ENCODE data around the gene BTBD9. TPM values are rescaled to one million over a fixed set of nuclear protein-coding genes. Genes with fewer than 3 reads are reported as not detected.

Gene BTBD9
- total RNA-seq, 1 experiment from 2014 or later, result 10.8 TPM

- no peak for DNase-seq
- Histone ChIP-seq H4K20me1 (ENCODE audit: insufficient read depth) (no peaks in the 10 kb centered on the region), H3K9me2 (ENCODE audit: insufficient read depth) (0 out of 2 replicates have a peak, but pooled peaks cover 5% of the 10 kb centered on the region), H3K4me1 (replicated peaks; ENCODE audit: insufficient read depth) (no peaks in the 10 kb centered on the region), H3K79me2 (ENCODE audit: low read depth) (no peaks in the 10 kb centered on the region), H3K36me3 (ENCODE audit: low read depth) (no peaks in the 10 kb centered on the region), H3F3A (ENCODE audit: insufficient read depth, low read depth) (no peaks in the 10 kb centered on the region), H3K4me3 (no peak overlapping the region), H3K9me3 (ENCODE audit: insufficient read depth, low read depth) (no peaks in the 10 kb centered on the region), H3K27me3 (ENCODE audit: insufficient read depth, low read depth) (no peaks in the 10 kb centered on the region), H3K4me2 (no peak overlapping the region), H2AFZ (no peak overlapping the region), H3K27ac (no peak overlapping the region)
- POLR2A ChIA-PET (ENCODE audit: unreplicated experiment), result no interaction called here
- intact Hi-C loops (cut with micrococcal nuclease; ENCODE audit: unreplicated experiment), result loop anchor here (2.0 to 10.0 kb wide), 2 partner anchors 877 to 1553 kb away; partner anchors contain the start of gene MDGA1
- TF ChIP-seq CTCF (conservative IDR thresholded peaks at IDR 0.05), result no peak
- no peak for TF ChIP-seq EZH2 (IDR thresholded peaks at IDR 0.05; ENCODE audit: low read depth)
- CTCF ChIA-PET, result no interaction called here
- no TSS peak for BruUV-seq (replicated peaks)
Measured at GRCh38 chr6:38572186-38572813, 67.4 kb downstream of the BTBD9 start.

- no peak overlapping the region for H3K4me2 ChIP-seq
- H2AFZ ChIP-seq, result no peak overlapping the region
- H3K9me3 ChIP-seq (ENCODE audit: insufficient read depth, low read depth), result no peaks in the 10 kb centered on the region
- H3K36me3 ChIP-seq (ENCODE audit: low read depth), result no peaks in the 10 kb centered on the region
- no peaks in the 10 kb centered on the region for H3K27me3 ChIP-seq (ENCODE audit: insufficient read depth, low read depth)
- no peak for DNase-seq
- H3K79me2 ChIP-seq (ENCODE audit: low read depth), result no peaks in the 10 kb centered on the region
- intact Hi-C loops (cut with micrococcal nuclease; ENCODE audit: unreplicated experiment), result loop anchor here (2.0 to 10.0 kb wide), 2 partner anchors 877 to 1553 kb away; partner anchors contain the start of gene MDGA1
- H3K9me2 ChIP-seq (ENCODE audit: insufficient read depth), result 0 out of 2 replicates have a peak, but pooled peaks cover 5% of the 10 kb centered on the region
- ChIA-PET CTCF (interaction anchor here (0.6 kb wide), 1 partner anchor 1160 kb away, joined by 3 read pairs; no protein-coding TSS in a partner anchor), POLR2A (ENCODE audit: unreplicated experiment) (no interaction called here)
- H3K4me1 ChIP-seq (replicated peaks; ENCODE audit: insufficient read depth), result no peaks in the 10 kb centered on the region
- TF ChIP-seq EZH2 (IDR thresholded peaks at IDR 0.05; ENCODE audit: low read depth), result no peak
- TF ChIP-seq CTCF (conservative IDR thresholded peaks at IDR 0.05), result no peak
- BruUV-seq (replicated peaks), result no TSS peak
- H3K4me3 ChIP-seq, result no peak overlapping the region
- no peaks in the 10 kb centered on the region for H3F3A ChIP-seq (ENCODE audit: insufficient read depth, low read depth)
- no peaks in the 10 kb centered on the region for H4K20me1 ChIP-seq (ENCODE audit: insufficient read depth)
- no peak overlapping the region for H3K27ac ChIP-seq
Measured at GRCh38 chr6:38571721-38572120, 68.0 kb downstream of the BTBD9 start.

DNA sequence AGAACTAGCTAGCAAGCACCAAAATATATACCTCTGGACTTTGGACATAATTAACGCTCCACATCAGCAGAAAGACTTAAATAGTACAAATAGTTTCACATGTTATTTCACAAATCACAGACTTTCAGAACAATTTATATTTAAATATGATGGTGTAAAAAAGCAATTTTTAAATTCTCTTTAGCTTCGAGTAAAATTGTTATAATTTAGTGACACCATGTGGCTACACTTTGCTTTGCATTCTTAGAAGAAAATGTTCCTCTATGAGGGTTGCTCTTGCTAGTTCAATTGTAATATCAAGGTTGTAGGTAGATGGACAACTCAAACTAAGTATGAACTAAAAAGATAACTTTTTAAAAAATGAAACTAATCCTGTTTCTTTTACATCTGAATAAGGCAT, 69.0 kb downstream of the BTBD9 start:
- Histone ChIP-seq H3F3A (ENCODE audit: insufficient read depth, low read depth) (no peaks in the 10 kb centered on the region), H2AFZ (no peak overlapping the region), H4K20me1 (ENCODE audit: insufficient read depth) (no peaks in the 10 kb centered on the region), H3K9me3 (ENCODE audit: insufficient read depth, low read depth) (no peaks in the 10 kb centered on the region), H3K27ac (no peak overlapping the region), H3K4me2 (no peak overlapping the region), H3K27me3 (ENCODE audit: insufficient read depth, low read depth) (no peaks in the 10 kb centered on the region), H3K4me1 (replicated peaks; ENCODE audit: insufficient read depth) (no peaks in the 10 kb centered on the region), H3K9me2 (ENCODE audit: insufficient read depth) (0 out of 2 replicates have a peak, but pooled peaks cover 5% of the 10 kb centered on the region), H3K4me3 (no peak overlapping the region), H3K36me3 (ENCODE audit: low read depth) (no peaks in the 10 kb centered on the region), H3K79me2 (ENCODE audit: low read depth) (no peaks in the 10 kb centered on the region)
- DNase-seq, result no peak
- TF ChIP-seq EZH2 (IDR thresholded peaks at IDR 0.05; ENCODE audit: low read depth), result no peak
- peak; percentile 63 for TF ChIP-seq CTCF (conservative IDR thresholded peaks at IDR 0.05)
- no TSS peak for BruUV-seq (replicated peaks)
- ChIA-PET CTCF (interaction anchor here (0.6 kb wide), 1 partner anchor 1159 kb away, joined by 3 read pairs; no protein-coding TSS in a partner anchor), POLR2A (ENCODE audit: unreplicated experiment) (no interaction called here)
- intact Hi-C loops (cut with micrococcal nuclease; ENCODE audit: unreplicated experiment), result loop anchor here (10.0 kb wide), 1 partner anchor 876 kb away; the partner anchor contains the start of gene MDGA1

Data from PC-9 (cell line).